Prostate gland (tissue), 2 donors: ENCODE measurements around the gene MED12L.

ENCODE experiments used
- CTCF ChIP-seq, 4 experiments: fragments of 200-600 bp in 2 of 4; fragments of 450-650 bp in 2 of 4; sonication (generic) in 2 of 4; IDR thresholded peaks; 1 replicate in 3 of 4; 2 replicates in 1 of 4; pipeline ENCODE4 v1.5.1; 2016 to 2019; ENCODE audit warnings: antibody characterized with exemption in 4 of 4, mild to moderate bottlenecking in 2 of 4, moderate library complexity in 2 of 4
- POLR2AphosphoS5 ChIP-seq: sonication (generic); formaldehyde crosslinking; IDR thresholded peaks from one replicate; pipeline ENCODE4 v1.6.1; 2017; ENCODE audit warnings: antibody characterized with exemption

GRCh38 chr3:151037746-151038477 lies 47.6 kb upstream of the MED12L start:
- no peak for TF ChIP-seq CTCF (IDR thresholded peaks at IDR 0.05)
- no peak for TF ChIP-seq POLR2AphosphoS5
